SU-DHL-6 (cell line): ENCODE results near the gene RFESD.

Source experiments
- EZH2phosphoT487 ChIP-seq: fragments of 200-600 bp; sonication (generic), shearing (Covaris generic); conservative IDR thresholded peaks from 2 replicates; pipeline ENCODE4 v1.6.1; 2018; ENCODE audit warnings: mild to moderate bottlenecking, antibody characterized with exemption, low read length, moderate library complexity, mixed read lengths
- TF ChIP-seq, protein P1 (sequence below): fragments of 200-600 bp; sonication (generic); IDR thresholded peaks from one replicate; pipeline ENCODE4 v1.5.1; 2017; ENCODE audit warnings: antibody characterized with exemption, mild to moderate bottlenecking, low read length, moderate library complexity; ENCODE audit not compliant: insufficient read depth, poor library complexity, severe bottlenecking

DNA sequence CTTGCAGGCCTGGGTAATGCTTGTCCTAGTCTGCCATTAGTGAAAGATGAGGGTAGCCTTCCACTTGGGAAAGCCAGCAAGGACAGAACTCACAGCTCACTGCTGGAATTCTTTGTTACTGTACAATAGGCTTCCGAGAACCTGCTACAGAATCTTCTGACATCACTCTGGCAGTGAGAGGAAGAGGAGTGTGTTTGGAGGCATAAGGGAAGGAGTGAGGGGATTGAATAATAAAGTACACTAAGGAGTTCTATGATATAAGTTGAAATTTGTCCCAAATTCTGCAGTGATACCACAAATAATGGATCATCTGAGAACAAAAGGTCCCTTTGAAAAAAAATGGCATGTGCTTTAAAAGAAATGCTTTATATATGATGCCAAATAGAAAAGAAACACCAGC, 36.3 kb downstream of the RFESD start, which contains the start of gene SPATA9:
- TF ChIP-seq, protein P1, sequence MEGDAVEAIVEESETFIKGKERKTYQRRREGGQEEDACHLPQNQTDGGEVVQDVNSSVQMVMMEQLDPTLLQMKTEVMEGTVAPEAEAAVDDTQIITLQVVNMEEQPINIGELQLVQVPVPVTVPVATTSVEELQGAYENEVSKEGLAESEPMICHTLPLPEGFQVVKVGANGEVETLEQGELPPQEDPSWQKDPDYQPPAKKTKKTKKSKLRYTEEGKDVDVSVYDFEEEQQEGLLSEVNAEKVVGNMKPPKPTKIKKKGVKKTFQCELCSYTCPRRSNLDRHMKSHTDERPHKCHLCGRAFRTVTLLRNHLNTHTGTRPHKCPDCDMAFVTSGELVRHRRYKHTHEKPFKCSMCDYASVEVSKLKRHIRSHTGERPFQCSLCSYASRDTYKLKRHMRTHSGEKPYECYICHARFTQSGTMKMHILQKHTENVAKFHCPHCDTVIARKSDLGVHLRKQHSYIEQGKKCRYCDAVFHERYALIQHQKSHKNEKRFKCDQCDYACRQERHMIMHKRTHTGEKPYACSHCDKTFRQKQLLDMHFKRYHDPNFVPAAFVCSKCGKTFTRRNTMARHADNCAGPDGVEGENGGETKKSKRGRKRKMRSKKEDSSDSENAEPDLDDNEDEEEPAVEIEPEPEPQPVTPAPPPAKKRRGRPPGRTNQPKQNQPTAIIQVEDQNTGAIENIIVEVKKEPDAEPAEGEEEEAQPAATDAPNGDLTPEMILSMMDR: no peak
- TF ChIP-seq EZH2phosphoT487: no peak
